ENCODE results near the gene LHFPL3.

DNA sequence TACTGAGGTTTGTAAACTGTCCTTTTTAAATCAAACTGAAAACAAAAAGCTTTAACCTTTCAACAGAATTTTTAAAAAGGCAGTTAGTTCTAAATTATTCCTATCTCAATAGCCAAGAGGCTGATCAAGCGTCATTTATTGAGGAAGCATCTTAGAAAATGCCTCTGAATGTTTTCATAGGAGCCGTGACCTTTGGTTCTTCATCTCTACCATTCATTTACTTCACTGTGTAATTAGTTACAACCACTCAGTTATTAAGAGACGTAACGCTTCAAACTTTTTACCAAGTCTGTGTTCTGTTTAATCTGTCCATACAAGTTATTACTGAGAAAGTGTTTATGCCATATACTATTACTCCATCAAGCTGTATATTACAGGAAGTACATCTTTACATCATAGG, 578.2 kb downstream of the LHFPL3 start:
- no peak for TF ChIP-seq EP300 (conservative IDR thresholded peaks at IDR 0.05; ENCODE audit: poor library complexity, severe bottlenecking)
- TF ChIP-seq CTCF (IDR thresholded peaks at IDR 0.05; ENCODE audit: poor library complexity, severe bottlenecking) = no peak
- no peak for TF ChIP-seq POLR2AphosphoS5 (IDR thresholded peaks at IDR 0.05)
- no peak for TF ChIP-seq SMC3 (conservative IDR thresholded peaks at IDR 0.05; ENCODE audit: poor library complexity)
- TF ChIP-seq TAF1 (IDR thresholded peaks at IDR 0.05; ENCODE audit: low read depth) = no peak
